Thoracic aorta (tissue), 2 donors: ENCODE measurements around the gene BMPR1A. TPM values are rescaled to one million over a fixed set of nuclear protein-coding genes. Genes with fewer than 3 reads are reported as not detected.
"Not testable (repeated sequence)": the region's sequence is repeated elsewhere in the genome, so short reads cannot be mapped to it uniquely, and the experiment has no call there.

Source experiments
- ATAC-seq: fragments of 150-250 bp; one replicate; pipeline ENCODE4 v1.8.0; 2017; ENCODE audit warnings: low read depth; ENCODE audit not compliant: insufficient number of reproducible peaks, low FRiP score
- DNase-seq: peaks from one replicate; pipeline ENCODE4 v3.0.0-alpha.2; 2020; ENCODE audit warnings: low spot score
- H3K27ac ChIP-seq, 2 donors: fragments of 200-600 bp; sonication (generic); 1 replicate in 1 of 2; 2 replicates in 1 of 2; pipeline ENCODE4 v1.5.1; 2016; ENCODE audit warnings: mild to moderate bottlenecking in 2 of 2, moderate library complexity in 2 of 2
- H3K27me3 ChIP-seq: fragments of 200-600 bp; sonication (generic); replicated peaks from 2 replicates; pipeline ENCODE4 v1.6.0; 2016; ENCODE audit warnings: mild to moderate bottlenecking; ENCODE audit not compliant: insufficient read depth
- H3K36me3 ChIP-seq: fragments of 200-600 bp; sonication (generic); one replicate; pipeline ENCODE4 v1.5.1; 2016
- H3K4me1 ChIP-seq, 2 donors: fragments of 200-600 bp; sonication (generic); 1 replicate in 1 of 2; 2 replicates in 1 of 2; pipeline versions ENCODE4 v1.5.1 to v1.6.0; 2016; ENCODE audit warnings: low read depth in 2 of 2, mild to moderate bottlenecking in 1 of 2; ENCODE audit not compliant: control insufficient read depth in 1 of 2
- H3K4me3 ChIP-seq: fragments of 200-600 bp; sonication (generic); 2 replicates; pipeline ENCODE4 v1.5.1; 2016; ENCODE audit warnings: mild to moderate bottlenecking
- H3K9me3 ChIP-seq: fragments of 200-600 bp; sonication (generic); 2 replicates; pipeline ENCODE4 v1.5.1; 2016
- CTCF ChIP-seq: fragments of 200-600 bp; sonication (generic); IDR thresholded peaks from one replicate; pipeline ENCODE4 v1.5.1; 2019; ENCODE audit warnings: antibody characterized with exemption
- total RNA-seq, 2 donors: library from RNA; depleted of rRNA; stranded (reverse); fragments of >200 nt; gene quantifications; one replicate each; pipeline versions ENCODE4 v1.1.0 to v1.2.3, GENCODE V29; 2016

The BMPR1A gene
- total RNA-seq, 2 donors from 2014 or later, result 69.0 to 130 TPM

GRCh38 chr10:86734207-86734988 lies 22.0 kb upstream of the BMPR1A start:
- Histone ChIP-seq H3K9me3 (no peaks in the 10 kb centered on the region), H3K27ac (peak overlapping the region; percentile 88 to 91), H3K4me3 (no peak overlapping the region), H3K4me1 (peaks cover 27 to 56% of the 10 kb centered on the region in 2 donors), H3K27me3 (no peaks in the 10 kb centered on the region), H3K36me3 (no peaks in the 10 kb centered on the region)
- ATAC-seq (no peak), DNase-seq (no peak)
- no peak for TF ChIP-seq CTCF

- H3K9me3 ChIP-seq, DNase-seq: not testable (repeated sequence)
These were observed 21.1 kb upstream of the BMPR1A start for GRCh38 chr10:86735278-86735677.

GRCh38 chr10:86742230-86742629 lies 14.2 kb upstream of the BMPR1A start:
- TF ChIP-seq CTCF, result no peak
- Histone ChIP-seq H3K4me3 (no peak overlapping the region), H3K9me3 (no peaks in the 10 kb centered on the region), H3K27ac (peak overlapping the region in 1 of 2 donors; percentile 50), H3K36me3 (no peaks in the 10 kb centered on the region), H3K4me1 (peaks cover 22 to 30% of the 10 kb centered on the region in 2 donors), H3K27me3 (no peaks in the 10 kb centered on the region)
- DNase-seq (no peak), ATAC-seq (no peak)

More at GRCh38 chr10:86735278-86735677, 21.1 kb upstream of the BMPR1A start:
- Histone ChIP-seq H3K4me1 (peaks cover 27 to 49% of the 10 kb centered on the region in 2 donors), H3K27ac (peak overlapping the region; percentile 28 to 88)
- H3K36me3 ChIP-seq, H3K4me3 ChIP-seq, ATAC-seq, H3K27me3 ChIP-seq: not testable (repeated sequence)

GRCh38 chr10:86744067-86744725 lies 12.2 kb upstream of the BMPR1A start:
- Histone ChIP-seq H3K4me3 (no peak overlapping the region), H3K27me3 (no peaks in the 10 kb centered on the region), H3K36me3 (no peaks in the 10 kb centered on the region), H3K4me1 (peaks cover 25 to 38% of the 10 kb centered on the region in 2 donors), H3K9me3 (no peaks in the 10 kb centered on the region), H3K27ac (peak overlapping the region; percentile 46 to 76)
- ATAC-seq (no peak), DNase-seq (no peak)
- TF ChIP-seq CTCF, result no peak

- H3K27me3 ChIP-seq, result no peaks in the 10 kb centered on the region
- H3K4me1 ChIP-seq, result peaks cover 15 to 30% of the 10 kb centered on the region in 2 donors
- ATAC-seq (no peak), DNase-seq (no peak)
- no peak for TF ChIP-seq CTCF
- no peaks in the 10 kb centered on the region for H3K36me3 ChIP-seq
- no peaks in the 10 kb centered on the region for H3K9me3 ChIP-seq
- no peak overlapping the region for H3K4me3 ChIP-seq
- peak overlapping the region in 1 of 2 donors; percentile 15 for H3K27ac ChIP-seq
These were observed 8.4 kb upstream of the BMPR1A start for GRCh38 chr10:86747796-86748581.
